GM10847 (cell line): ENCODE results near the gene OPHN1.

Experiments used
- POLR2A ChIP-seq: IDR thresholded peaks from 2 replicates; pipeline ENCODE4 v1.6.1; 2011; ENCODE audit not compliant: insufficient read length; ENCODE audit errors: extremely low read depth

The OPHN1 gene

GRCh38 chrX:68403522-68403921 lies 29.8 kb downstream of the OPHN1 start:
- TF ChIP-seq POLR2A, result no peak

- no peak for TF ChIP-seq POLR2A
Measured at GRCh38 chrX:68403038-68403437, 30.3 kb downstream of the OPHN1 start.

- TF ChIP-seq POLR2A, result no peak
Measured at GRCh38 chrX:68402094-68402493, 31.2 kb downstream of the OPHN1 start.

DNA sequence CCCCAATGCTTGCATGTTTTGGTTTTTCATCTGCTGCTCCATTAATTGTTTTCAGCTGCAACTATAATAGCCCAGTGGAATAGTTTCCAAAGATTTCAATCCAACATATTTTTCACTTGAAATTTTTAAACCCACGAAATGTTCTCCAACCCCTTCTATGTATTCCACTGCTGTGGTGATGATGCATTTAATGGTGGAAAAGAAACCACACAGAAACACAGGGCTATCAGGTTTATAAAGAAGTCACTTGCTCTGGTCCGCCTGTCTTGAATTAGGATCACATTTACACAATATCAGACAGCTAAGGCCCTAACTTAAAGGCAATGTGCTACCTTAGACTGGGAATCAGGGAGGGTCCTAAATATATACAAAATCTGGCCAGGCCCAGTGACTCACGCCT lies 35.0 kb downstream of the OPHN1 start:
- no peak for TF ChIP-seq POLR2A

DNA sequence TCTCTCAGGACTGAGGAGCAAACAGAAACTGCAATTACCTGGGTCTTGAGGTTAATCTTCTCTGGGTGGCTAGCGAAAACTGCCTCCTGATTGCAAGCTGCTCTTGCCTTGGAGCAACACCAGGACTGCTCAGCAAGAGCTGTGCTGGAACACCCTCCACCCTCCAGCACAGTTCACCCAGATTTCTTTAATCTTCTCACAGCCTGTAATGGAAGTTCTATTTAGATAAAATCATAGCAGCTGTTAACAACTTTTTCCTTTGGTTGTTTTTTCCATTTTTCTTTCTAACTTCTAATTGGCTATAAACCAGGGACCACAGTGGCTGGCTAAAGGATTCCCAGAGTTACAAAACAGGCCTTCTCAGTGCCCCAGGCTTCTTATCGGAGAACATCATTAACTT lies 36.3 kb downstream of the OPHN1 start:
- TF ChIP-seq POLR2A, result no peak

DNA sequence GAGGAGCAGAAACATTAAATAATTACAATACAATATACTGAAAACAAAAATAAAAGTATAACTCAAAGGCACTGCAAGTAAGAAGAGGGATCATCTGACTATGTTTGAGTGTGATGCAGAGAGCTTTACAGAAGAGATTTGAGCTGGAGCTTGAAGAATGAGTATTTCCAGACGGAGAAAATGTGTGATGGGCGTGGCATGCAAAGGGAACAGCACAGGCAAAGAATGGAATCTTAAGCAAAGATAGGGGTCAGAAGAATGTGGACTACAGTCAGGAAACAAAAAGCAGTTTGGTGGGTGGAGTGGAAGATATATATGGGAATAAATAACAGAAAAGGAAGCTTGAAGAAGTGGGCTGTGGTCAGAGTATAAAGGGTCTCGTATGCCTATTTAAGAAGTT lies 45.5 kb downstream of the OPHN1 start:
- TF ChIP-seq POLR2A, result no peak

GRCh38 chrX:68383540-68383939 lies 49.8 kb downstream of the OPHN1 start:
- TF ChIP-seq POLR2A, result no peak

DNA sequence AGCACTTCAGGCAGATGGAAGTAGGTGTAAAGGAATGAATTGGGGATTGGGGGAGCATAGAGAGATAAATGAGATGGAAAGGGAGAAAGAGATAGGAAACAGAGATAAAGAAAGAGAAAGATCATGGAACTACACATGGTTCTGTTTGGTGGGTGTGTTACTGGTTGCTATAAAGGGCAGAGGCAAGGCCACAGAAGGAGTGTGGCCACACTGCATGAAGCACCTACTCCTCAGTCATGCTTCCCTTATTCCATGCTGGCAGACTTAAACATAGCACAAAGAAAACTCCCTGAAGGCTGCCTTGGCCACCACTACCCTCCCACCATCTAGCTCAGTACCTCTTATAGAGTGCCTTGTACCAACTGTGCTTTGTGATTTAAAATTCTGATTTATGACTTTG lies 56.9 kb downstream of the OPHN1 start:
- no peak for TF ChIP-seq POLR2A

- TF ChIP-seq POLR2A, result no peak
Measured at GRCh38 chrX:68375803-68376202, 57.5 kb downstream of the OPHN1 start.

- no peak for TF ChIP-seq POLR2A
Measured at GRCh38 chrX:68372665-68373064, 60.6 kb downstream of the OPHN1 start.

- no peak for TF ChIP-seq POLR2A
Measured at GRCh38 chrX:68369559-68369958, 63.7 kb downstream of the OPHN1 start.

DNA sequence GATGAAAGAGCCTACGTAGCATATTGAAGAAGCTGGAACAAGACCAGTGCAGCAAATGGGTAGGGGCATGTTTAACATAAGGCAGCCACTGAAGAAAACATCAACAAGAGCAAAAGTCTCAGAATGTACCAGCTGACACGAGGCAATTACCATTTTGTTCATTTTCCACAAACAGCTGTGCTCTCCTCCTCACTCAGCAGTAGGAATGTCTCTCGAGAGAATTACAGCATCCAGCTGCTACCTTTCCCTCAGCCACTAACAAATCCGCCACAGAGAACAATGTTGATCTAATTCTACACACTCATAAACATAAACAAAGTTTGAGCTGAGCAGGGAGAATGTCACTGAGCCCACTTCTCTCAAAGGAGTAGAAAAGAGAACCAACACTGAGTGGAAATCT lies 68.0 kb downstream of the OPHN1 start:
- TF ChIP-seq POLR2A, result no peak

DNA sequence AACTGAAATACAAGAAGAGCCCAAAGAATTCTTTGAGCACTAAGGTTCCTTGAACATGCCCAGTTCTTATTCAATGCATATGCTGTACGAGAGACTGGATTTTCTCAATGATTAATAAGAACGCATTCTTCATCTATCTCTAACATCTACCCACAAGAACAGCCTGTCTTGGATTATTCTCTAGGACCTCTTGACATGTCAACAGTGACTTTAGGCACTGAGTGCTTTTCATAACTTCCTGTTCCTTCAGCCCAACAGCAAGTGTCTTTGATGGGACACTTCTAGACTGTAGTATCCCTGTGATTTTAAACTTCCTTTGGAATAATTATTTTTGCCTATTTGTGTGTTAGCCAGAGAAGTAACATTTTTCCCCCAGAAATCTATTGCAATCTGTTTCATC lies 69.3 kb downstream of the OPHN1 start:
- TF ChIP-seq POLR2A, result no peak

- no peak for TF ChIP-seq POLR2A
Measured at GRCh38 chrX:68358679-68359078, 74.6 kb downstream of the OPHN1 start.

GRCh38 chrX:68355629-68355920 lies 77.7 kb downstream of the OPHN1 start:
- no peak for TF ChIP-seq POLR2A

- no peak for TF ChIP-seq POLR2A
Measured at GRCh38 chrX:68354879-68355628, 78.2 kb downstream of the OPHN1 start.

DNA sequence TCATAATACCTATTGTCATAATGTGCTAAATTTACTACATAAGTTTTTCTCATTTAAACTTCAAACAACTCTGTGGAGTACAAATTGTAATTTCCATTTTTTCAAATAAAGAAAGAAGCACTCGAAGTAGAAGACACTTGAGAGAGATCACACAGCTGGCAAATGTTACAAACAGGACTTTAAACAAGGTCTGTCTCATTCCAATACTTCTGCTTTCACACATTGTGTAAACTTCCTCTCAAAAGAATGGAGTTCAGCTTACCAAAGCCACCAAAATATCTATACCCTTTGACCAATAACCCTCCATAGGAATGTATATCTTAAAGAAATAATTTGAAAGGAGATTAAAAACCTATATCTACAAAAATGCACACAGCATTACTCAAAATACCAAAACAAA lies 88.3 kb downstream of the OPHN1 start:
- no peak for TF ChIP-seq POLR2A
